A673 (cell line): Measurements from ENCODE around the gene SLC7A6. TPM values are rescaled to one million over a fixed set of nuclear protein-coding genes. Genes with fewer than 3 reads are reported as not detected.
A peak's percentile ranks its signal among the peaks of the same experiment; 100 is the strongest.

Experiments used
- BruUV-seq: library from RNA; stranded (reverse); fragments of 400-500 nt; replicated peaks from 2 replicates; lab custom pipeline; 2021; lab: Mats Ljungman, UMichigan
- CTCF ChIA-PET: fragments of 300-600 bp; sonication (Branson Sonifier 250); formaldehyde crosslinking; loops from one replicate; lab custom pipeline; 2022; ENCODE audit warnings: antibody characterized with exemption; lab: Charles Lee
- POLR2A ChIA-PET: fragments of 300-600 bp; sonication (Branson Sonifier 250); formaldehyde crosslinking; loops from one replicate; lab custom pipeline; 2022; ENCODE audit warnings: antibody characterized with exemption; ENCODE audit not compliant: low non-redundant PET; lab: Charles Lee
- DNase-seq: peaks from one replicate; pipeline ENCODE4 v3.0.0-alpha.2; 2015; ENCODE audit warnings: low spot score
- H3K27ac ChIP-seq: fragments of 200-600 bp; sonication (generic); 2 replicates; pipeline ENCODE4 v1.5.1; 2016; ENCODE audit warnings: mixed run types, low read depth, mild to moderate bottlenecking, mixed read lengths, antibody characterized with exemption, low read length; ENCODE audit not compliant: poor library complexity, severe bottlenecking
- H3K27me3 ChIP-seq: fragments of 200-600 bp; sonication (generic); replicated peaks from 2 replicates; pipeline ENCODE4 v1.6.1; 2017; ENCODE audit warnings: mixed run types, low read depth, mild to moderate bottlenecking, mixed read lengths, antibody characterized with exemption, low read length; ENCODE audit not compliant: insufficient read depth, poor library complexity
- H3K36me3 ChIP-seq: fragments of 200-600 bp; sonication (generic); 2 replicates; pipeline ENCODE4 v1.6.1; 2016; ENCODE audit warnings: mixed run types, mild to moderate bottlenecking, mixed read lengths, antibody characterized with exemption, low read length; ENCODE audit not compliant: insufficient read depth, poor library complexity, severe bottlenecking
- H3K4me1 ChIP-seq: fragments of 200-600 bp; sonication (generic); 2 replicates; pipeline ENCODE4 v1.6.1; 2017; ENCODE audit warnings: mixed run types, mild to moderate bottlenecking, mixed read lengths, antibody characterized with exemption, low read length; ENCODE audit not compliant: insufficient read depth, poor library complexity, severe bottlenecking
- H3K4me3 ChIP-seq: fragments of 200-600 bp; sonication (generic); 2 replicates; pipeline ENCODE4 v1.5.1; 2016; ENCODE audit warnings: low read depth, mixed run types, mild to moderate bottlenecking, mixed read lengths, low read length; ENCODE audit not compliant: poor library complexity, severe bottlenecking
- H3K9me3 ChIP-seq: fragments of 200-600 bp; sonication (generic); 2 replicates; pipeline ENCODE4 v1.6.1; 2016; ENCODE audit warnings: mixed run types, low read depth, mild to moderate bottlenecking, mixed read lengths, antibody characterized with exemption, low read length; ENCODE audit not compliant: poor library complexity, severe bottlenecking
- EZH2 ChIP-seq: fragments of 200-600 bp; sonication (generic); IDR thresholded peaks from 2 replicates; pipeline ENCODE4 v1.6.1; 2017; ENCODE audit warnings: borderline replicate concordance, low read depth, mild to moderate bottlenecking, mixed read lengths, antibody characterized with exemption, low read length; ENCODE audit not compliant: poor library complexity, severe bottlenecking
- intact Hi-C: fragments of 100-400 bp; cut with micrococcal nuclease; formaldehyde crosslinking; loops from one replicate; pipeline ENCODE4 v1.10.0; 2022; ENCODE audit not compliant: unreplicated experiment
- total RNA-seq: library from RNA; stranded (reverse); gene quantifications from 2 replicates; pipeline ENCODE4 v1.2.3, GENCODE V29; 2021
- TF ChIP-seq, protein P1 (sequence below): fragments of 300-800, 200-600 bp; sonication (generic); conservative IDR thresholded peaks from 2 replicates; pipeline ENCODE4 v1.5.1; 2017; ENCODE audit warnings: low read depth, mild to moderate bottlenecking, antibody characterized with exemption, low read length, moderate library complexity, mixed read lengths

SLC7A6 gene
- total RNA-seq, 1 experiment from 2014 or later = 58.7 TPM

DNA sequence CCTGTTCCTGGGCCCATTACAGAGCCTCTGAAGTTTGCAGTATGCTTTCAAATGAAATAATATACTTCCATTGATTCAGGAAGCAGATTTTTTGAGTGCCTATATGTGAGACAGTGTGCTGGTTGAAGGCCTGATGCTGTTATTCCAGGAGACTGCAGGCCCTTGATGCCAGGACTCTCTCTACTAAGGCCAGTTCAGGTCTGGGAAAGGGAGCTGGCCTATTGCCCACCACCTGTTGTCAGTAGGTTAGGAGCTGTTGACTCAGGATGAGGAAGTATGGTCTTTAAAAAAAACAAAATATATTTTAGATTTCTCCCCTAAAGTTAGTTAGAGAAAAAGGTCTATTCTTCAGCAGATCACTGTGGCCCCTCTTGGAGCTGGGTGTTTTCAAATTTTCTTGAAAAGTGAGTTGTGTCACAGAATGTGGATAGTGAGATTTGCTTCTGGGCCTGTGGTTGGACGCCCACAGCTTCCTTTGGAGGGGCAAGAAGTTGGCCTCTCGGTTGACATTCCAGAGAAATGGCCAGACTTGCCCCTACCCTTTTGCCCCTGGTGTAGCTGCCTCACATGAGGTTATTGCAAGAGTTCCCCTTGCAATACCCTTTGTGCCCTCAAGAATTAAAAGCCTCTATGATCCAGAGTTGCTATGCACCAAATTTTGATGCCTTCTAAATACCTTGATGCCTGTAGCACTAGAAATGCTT, 36.3 kb upstream of the SLC7A6 start:
- no peaks in the 10 kb centered on the region for H3K4me1 ChIP-seq
- no peak for TF ChIP-seq EZH2
- TF ChIP-seq, protein P1, sequence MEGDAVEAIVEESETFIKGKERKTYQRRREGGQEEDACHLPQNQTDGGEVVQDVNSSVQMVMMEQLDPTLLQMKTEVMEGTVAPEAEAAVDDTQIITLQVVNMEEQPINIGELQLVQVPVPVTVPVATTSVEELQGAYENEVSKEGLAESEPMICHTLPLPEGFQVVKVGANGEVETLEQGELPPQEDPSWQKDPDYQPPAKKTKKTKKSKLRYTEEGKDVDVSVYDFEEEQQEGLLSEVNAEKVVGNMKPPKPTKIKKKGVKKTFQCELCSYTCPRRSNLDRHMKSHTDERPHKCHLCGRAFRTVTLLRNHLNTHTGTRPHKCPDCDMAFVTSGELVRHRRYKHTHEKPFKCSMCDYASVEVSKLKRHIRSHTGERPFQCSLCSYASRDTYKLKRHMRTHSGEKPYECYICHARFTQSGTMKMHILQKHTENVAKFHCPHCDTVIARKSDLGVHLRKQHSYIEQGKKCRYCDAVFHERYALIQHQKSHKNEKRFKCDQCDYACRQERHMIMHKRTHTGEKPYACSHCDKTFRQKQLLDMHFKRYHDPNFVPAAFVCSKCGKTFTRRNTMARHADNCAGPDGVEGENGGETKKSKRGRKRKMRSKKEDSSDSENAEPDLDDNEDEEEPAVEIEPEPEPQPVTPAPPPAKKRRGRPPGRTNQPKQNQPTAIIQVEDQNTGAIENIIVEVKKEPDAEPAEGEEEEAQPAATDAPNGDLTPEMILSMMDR = no peak
- intact Hi-C loops = loop anchor here (5.0 kb wide), 1 partner anchor 136 kb away; no protein-coding TSS in a partner anchor
- DNase-seq = no peak
- ChIA-PET POLR2A (no interaction called here), CTCF (interaction anchor here (0.6 to 1.1 kb wide), 2 partner anchors 58 to 134 kb away, joined by 3 to 4 read pairs; no protein-coding TSS in a partner anchor)
- H3K27ac ChIP-seq = no peak overlapping the region
- BruUV-seq = no TSS peak
- H3K9me3 ChIP-seq = no peaks in the 10 kb centered on the region
- H3K4me3 ChIP-seq = no peak overlapping the region
- H3K36me3 ChIP-seq = no peaks in the 10 kb centered on the region
- no peaks in the 10 kb centered on the region for H3K27me3 ChIP-seq

DNA sequence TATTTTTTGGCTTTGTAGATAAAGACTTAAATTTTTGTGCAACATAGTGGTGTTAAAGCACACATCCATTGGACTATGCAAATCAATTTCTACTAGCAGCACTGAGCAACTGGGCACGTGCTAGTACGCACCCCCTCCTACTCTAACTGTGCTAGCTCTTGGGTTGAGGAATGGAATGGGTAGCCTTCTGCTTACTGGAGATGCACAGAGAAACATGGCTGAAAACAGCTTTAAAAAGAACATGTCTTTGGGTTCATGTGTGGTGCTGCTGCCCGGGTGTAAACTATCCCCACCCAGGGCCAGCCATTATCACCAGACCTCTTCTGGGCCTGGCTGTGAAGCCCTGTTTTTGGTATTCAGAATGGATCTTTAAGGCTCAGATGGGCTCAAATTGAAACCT, 35.7 kb upstream of the SLC7A6 start:
- H3K9me3 ChIP-seq = no peaks in the 10 kb centered on the region
- TF ChIP-seq, protein P1 = no peak
- TF ChIP-seq EZH2 = no peak

DNA sequence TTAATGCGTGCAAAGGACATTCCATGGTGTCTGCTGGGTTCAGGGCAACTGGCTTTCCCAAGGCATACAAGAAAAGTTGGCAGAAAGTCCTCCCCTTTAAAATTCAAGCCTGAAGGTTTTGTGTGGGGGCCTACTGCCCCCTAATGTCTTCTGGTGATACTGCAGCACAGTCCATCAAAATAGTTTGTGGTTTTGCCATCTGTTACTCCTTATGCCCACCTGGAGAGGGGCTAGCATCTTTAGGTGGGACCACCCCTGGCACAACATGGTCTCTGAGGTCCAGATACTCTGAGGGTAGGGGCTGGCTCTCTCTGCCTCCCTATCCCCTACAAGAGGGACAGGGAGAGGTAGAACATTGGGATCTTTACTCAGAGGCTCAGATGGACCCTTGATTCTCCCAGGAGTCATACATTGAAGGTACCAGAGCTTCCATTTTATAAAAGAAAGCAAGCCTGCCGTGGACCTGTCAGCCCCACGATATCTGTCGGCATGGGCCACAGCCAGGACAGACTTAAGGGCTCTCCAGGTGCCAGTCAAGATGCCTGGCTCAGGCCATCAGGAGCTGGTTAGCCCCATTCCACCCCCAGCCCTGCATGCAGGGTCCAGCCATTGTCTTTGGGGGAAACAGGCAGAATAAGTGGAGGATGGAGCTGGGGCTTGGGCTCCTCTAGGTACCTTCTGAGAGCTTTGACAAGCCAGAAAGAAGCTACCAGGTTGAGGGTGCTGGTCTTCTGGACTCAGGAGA, 34.7 kb upstream of the SLC7A6 start:
- no peaks in the 10 kb centered on the region for H3K9me3 ChIP-seq
- CTCF ChIA-PET = interaction anchor here (1.5 kb wide), 1 partner anchor 136 kb away, joined by 3 read pairs; no protein-coding TSS in a partner anchor
- intact Hi-C loops = loop anchor here (1.0 to 5.0 kb wide), 2 partner anchors 137 to 236 kb away; no protein-coding TSS in a partner anchor
- H3K36me3 ChIP-seq = no peaks in the 10 kb centered on the region
- TF ChIP-seq, protein P1 = peak; percentile 90
- TF ChIP-seq EZH2 = no peak
- no TSS peak for BruUV-seq
- no peak overlapping the region for H3K27ac ChIP-seq
- POLR2A ChIA-PET = no interaction called here
- no peaks in the 10 kb centered on the region for H3K4me1 ChIP-seq
- no peaks in the 10 kb centered on the region for H3K27me3 ChIP-seq
- H3K4me3 ChIP-seq = no peak overlapping the region
- peak; percentile 73 for DNase-seq

More for the DNA sequence above, 35.7 kb upstream of the SLC7A6 start:
- Histone ChIP-seq H3K27ac (no peak overlapping the region), H3K4me3 (no peak overlapping the region), H3K36me3 (no peaks in the 10 kb centered on the region), H3K27me3 (no peaks in the 10 kb centered on the region), H3K4me1 (no peaks in the 10 kb centered on the region)
- CTCF ChIA-PET = interaction anchor here (1.1 kb wide), 1 partner anchor 135 kb away, joined by 3 read pairs; no protein-coding TSS in a partner anchor
- POLR2A ChIA-PET = no interaction called here
- DNase-seq = no peak
- no TSS peak for BruUV-seq
- intact Hi-C loops = loop anchor here (1.0 to 5.0 kb wide), 2 partner anchors 136 to 235 kb away; no protein-coding TSS in a partner anchor
